ENCODE measurements around the gene SEC24D.
"Not testable (repeated sequence)": the region's sequence is repeated elsewhere in the genome, so short reads cannot be mapped to it uniquely, and the experiment has no call there.

Gene SEC24D

GRCh38 chr4:118790544-118790943 lies 45.4 kb downstream of the SEC24D start:
- H3K4me1 ChIP-seq (ENCODE audit: control insufficient read depth in 1 of 2, insufficient read depth in 1 of 2, low read depth in 1 of 2, low read length in 1 of 2), result no peaks in the 10 kb centered on the region
- H3K36me3 ChIP-seq, result peaks cover 10% of the 10 kb centered on the region
- no peaks in the 10 kb centered on the region for H3K9me3 ChIP-seq
- TF ChIP-seq CTCF (IDR thresholded peaks at IDR 0.05), result no peak
- H3K27me3 ChIP-seq, result no peaks in the 10 kb centered on the region
- no peak overlapping the region for H3K27ac ChIP-seq
- no peak overlapping the region for H3K4me3 ChIP-seq (ENCODE audit: low read depth in 1 of 2, low read length in 1 of 2)

- Histone ChIP-seq H3K4me1 (ENCODE audit: control insufficient read depth in 1 of 2, insufficient read depth in 1 of 2, low read depth in 1 of 2, low read length in 1 of 2) (no peaks in the 10 kb centered on the region), H3K36me3 (peaks cover 6% of the 10 kb centered on the region), H3K4me3 (ENCODE audit: low read depth in 1 of 2, low read length in 1 of 2) (no peak overlapping the region), H3K27ac (no peak overlapping the region), H3K9me3 (no peaks in the 10 kb centered on the region), H3K27me3 (no peaks in the 10 kb centered on the region)
- TF ChIP-seq CTCF (IDR thresholded peaks at IDR 0.05), result no peak
Observed at GRCh38 chr4:118788911-118789310, 47.0 kb downstream of the SEC24D start.

GRCh38 chr4:118787844-118788380 lies 48.0 kb downstream of the SEC24D start:
- no peaks in the 10 kb centered on the region for H3K9me3 ChIP-seq
- no peak overlapping the region for H3K4me3 ChIP-seq (ENCODE audit: low read depth in 1 of 2, low read length in 1 of 2)
- no peak for TF ChIP-seq CTCF (IDR thresholded peaks at IDR 0.05)
- peaks cover 8% of the 10 kb centered on the region for H3K36me3 ChIP-seq
- H3K27ac ChIP-seq, result no peak overlapping the region
- no peaks in the 10 kb centered on the region for H3K4me1 ChIP-seq (ENCODE audit: control insufficient read depth in 1 of 2, insufficient read depth in 1 of 2, low read depth in 1 of 2, low read length in 1 of 2)
- no peaks in the 10 kb centered on the region for H3K27me3 ChIP-seq

GRCh38 chr4:118784776-118785175 lies 51.1 kb downstream of the SEC24D start:
- Histone ChIP-seq H3K27me3 (no peaks in the 10 kb centered on the region), H3K27ac (no peak overlapping the region), H3K9me3 (no peaks in the 10 kb centered on the region), H3K4me3 (ENCODE audit: low read depth in 1 of 2, low read length in 1 of 2) (no peak overlapping the region), H3K36me3 (peaks cover 14% of the 10 kb centered on the region), H3K4me1 (ENCODE audit: control insufficient read depth in 1 of 2, insufficient read depth in 1 of 2, low read depth in 1 of 2, low read length in 1 of 2) (no peaks in the 10 kb centered on the region)
- no peak for TF ChIP-seq CTCF (IDR thresholded peaks at IDR 0.05)

- H3K4me1 ChIP-seq (ENCODE audit: control insufficient read depth in 1 of 2, insufficient read depth in 1 of 2, low read depth in 1 of 2, low read length in 1 of 2), result no peaks in the 10 kb centered on the region
- H3K27me3 ChIP-seq, result no peaks in the 10 kb centered on the region
- H3K27ac ChIP-seq, result no peak overlapping the region
- H3K36me3 ChIP-seq, result peaks cover 8% of the 10 kb centered on the region
- H3K4me3 ChIP-seq (ENCODE audit: low read depth in 1 of 2, low read length in 1 of 2), result no peak overlapping the region
- no peak for TF ChIP-seq CTCF (IDR thresholded peaks at IDR 0.05)
- H3K9me3 ChIP-seq, result no peaks in the 10 kb centered on the region
Observed at GRCh38 chr4:118783887-118784286, 52.0 kb downstream of the SEC24D start.

- not testable (repeated sequence) for H3K27me3 ChIP-seq; H3K27ac ChIP-seq; H3K36me3 ChIP-seq; H3K4me1 ChIP-seq (ENCODE audit: control insufficient read depth in 1 of 2, insufficient read depth in 1 of 2, low read depth in 1 of 2, low read length in 1 of 2); H3K9me3 ChIP-seq; H3K4me3 ChIP-seq (ENCODE audit: low read depth in 1 of 2, low read length in 1 of 2)
Observed at GRCh38 chr4:118782886-118783285, 53.0 kb downstream of the SEC24D start.

- H3K4me1 ChIP-seq (ENCODE audit: control insufficient read depth in 1 of 2, insufficient read depth in 1 of 2, low read depth in 1 of 2, low read length in 1 of 2); H3K36me3 ChIP-seq; H3K27me3 ChIP-seq; H3K27ac ChIP-seq; H3K9me3 ChIP-seq; H3K4me3 ChIP-seq (ENCODE audit: low read depth in 1 of 2, low read length in 1 of 2): not testable (repeated sequence)
Observed at GRCh38 chr4:118777649-118778048, 58.3 kb downstream of the SEC24D start.

- H3K27me3 ChIP-seq; H3K27ac ChIP-seq; H3K4me3 ChIP-seq (ENCODE audit: low read depth in 1 of 2, low read length in 1 of 2); H3K36me3 ChIP-seq; H3K4me1 ChIP-seq (ENCODE audit: control insufficient read depth in 1 of 2, insufficient read depth in 1 of 2, low read depth in 1 of 2, low read length in 1 of 2); H3K9me3 ChIP-seq: not testable (repeated sequence)
Observed at GRCh38 chr4:118776955-118777640, 58.8 kb downstream of the SEC24D start.
